GM21529 (cell line): ENCODE data around the gene TRUB1.

Experiments
- ATAC-seq: cut with Tn5 transposase; IDR thresholded peaks from one replicate; pipeline ENCODE4 v1.9.1; 2021; ENCODE audit not compliant: unreplicated experiment

TRUB1 gene

DNA sequence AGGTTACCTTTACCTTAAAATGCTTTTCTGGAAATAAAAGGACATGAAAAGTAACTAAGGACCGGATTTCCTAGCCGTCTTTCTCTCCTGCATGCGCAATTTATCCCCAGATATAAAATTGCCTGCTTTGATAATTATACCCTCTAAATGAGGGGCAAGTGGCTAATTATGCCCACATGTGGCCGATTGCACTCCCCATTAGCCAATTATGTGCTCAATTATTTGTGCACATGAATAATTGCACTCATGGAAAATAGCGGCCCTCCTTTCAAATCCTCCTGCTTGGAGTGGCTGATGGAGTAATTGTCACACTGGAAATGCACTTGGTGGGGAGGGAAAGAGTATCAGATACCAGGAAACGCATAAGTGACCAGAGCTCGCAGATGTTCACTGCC is 88.7 kb downstream of the TRUB1 start:
- ATAC-seq = no peak
